Skeletal muscle tissue (tissue), 4 donors: ENCODE data around the gene METTL8. TPM values are rescaled to one million over a fixed set of nuclear protein-coding genes. Genes with fewer than 3 reads are reported as not detected.

ENCODE experiments used
- H3K27ac ChIP-seq: one replicate; pipeline ENCODE4 v1.7.0; 2013; ENCODE audit warnings: mild to moderate bottlenecking, low read depth, low read length, inconsistent platforms
- H3K27me3 ChIP-seq, 3 donors: one replicate each; pipeline ENCODE4 v1.7.0; 2013; ENCODE audit warnings: low read length in 3 of 3; ENCODE audit not compliant: control insufficient read depth in 3 of 3, insufficient read depth in 3 of 3
- H3K36me3 ChIP-seq, 3 donors: one replicate each; pipeline ENCODE4 v1.7.0; 2013; ENCODE audit warnings: low read length in 3 of 3; ENCODE audit not compliant: control insufficient read depth in 3 of 3, insufficient read depth in 3 of 3
- H3K4me1 ChIP-seq, 3 donors: one replicate each; pipeline ENCODE4 v1.7.0; 2013; ENCODE audit warnings: low read length in 3 of 3, mild to moderate bottlenecking in 3 of 3; ENCODE audit not compliant: control insufficient read depth in 3 of 3, insufficient read depth in 3 of 3
- H3K4me3 ChIP-seq, 3 donors: one replicate each; pipeline ENCODE4 v1.7.0; 2013; ENCODE audit warnings: low read length in 3 of 3
- H3K9ac ChIP-seq, 3 donors: one replicate each; pipeline ENCODE4 v1.7.0; 2013; ENCODE audit warnings: low read length in 3 of 3, mild to moderate bottlenecking in 3 of 3, moderate library complexity in 2 of 3, low read depth in 1 of 3
- H3K9me3 ChIP-seq, 3 donors: one replicate each; pipeline ENCODE4 v1.7.0; 2013; ENCODE audit warnings: low read length in 3 of 3; ENCODE audit not compliant: control insufficient read depth in 3 of 3
- total RNA-seq: library from RNA; depleted of rRNA; stranded (reverse); fragments of >200 nt; gene quantifications from one replicate; pipeline ENCODE4 v1.2.3, GENCODE V29; 2014
- donor health status: Osteomylitis.

METTL8 gene
- total RNA-seq, 1 donor from 2014 or later: 8.4 TPM

DNA sequence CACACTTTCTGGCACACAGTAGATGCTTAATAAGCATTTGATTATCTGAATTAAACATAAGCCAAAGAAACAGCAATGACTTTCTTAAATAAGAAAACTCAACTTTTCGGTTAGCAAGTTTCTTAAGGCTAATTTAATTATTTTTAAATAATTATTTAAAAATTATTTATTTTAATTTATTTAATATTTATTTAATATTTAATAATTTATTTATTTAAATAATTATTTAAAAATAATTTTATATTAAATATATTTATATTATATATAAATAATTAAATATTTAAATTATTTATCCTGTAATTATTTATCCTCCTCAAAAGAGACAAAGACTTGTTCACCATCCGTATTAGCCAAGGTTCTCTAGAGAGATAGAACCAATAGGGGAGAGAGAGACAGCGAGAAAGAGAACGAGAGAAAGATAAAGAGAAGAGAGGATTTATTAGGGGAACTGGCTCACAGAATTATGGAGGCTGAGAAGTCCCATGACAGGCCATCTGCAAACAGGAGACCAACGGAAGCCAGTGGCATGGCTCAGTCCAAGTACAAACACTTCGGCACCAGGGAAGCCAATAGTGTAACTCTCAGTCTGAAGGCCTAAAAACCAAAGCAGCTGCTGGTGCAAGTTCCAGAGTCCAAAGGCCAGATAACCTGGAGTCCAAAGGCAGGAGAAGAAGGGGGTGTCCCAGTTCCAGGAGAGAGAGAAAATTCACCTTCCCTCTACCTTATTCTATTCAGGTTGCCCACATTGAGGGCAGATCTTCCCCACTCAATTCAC lies 125.3 kb downstream of the METTL8 start:
- Histone ChIP-seq H3K4me3 (no peak overlapping the region), H3K27ac (no peak overlapping the region)

GRCh38 chr2:171307560-171307959 lies 126.2 kb downstream of the METTL8 start:
- H3K9me3 ChIP-seq: peaks cover 0 to 2% (median 0%) of the 10 kb centered on the region in 3 donors
- H3K36me3 ChIP-seq: no peaks in the 10 kb centered on the region
- H3K4me3 ChIP-seq: no peak overlapping the region
- H3K9ac ChIP-seq: no peak overlapping the region
- no peaks in the 10 kb centered on the region for H3K27me3 ChIP-seq
- no peak overlapping the region for H3K27ac ChIP-seq
- no peaks in the 10 kb centered on the region for H3K4me1 ChIP-seq

More for the DNA sequence above, 125.3 kb downstream of the METTL8 start:
- H3K9ac ChIP-seq: no peak overlapping the region
- H3K27me3 ChIP-seq: no peaks in the 10 kb centered on the region
- peaks cover 0 to 2% (median 0%) of the 10 kb centered on the region in 3 donors for H3K9me3 ChIP-seq
- no peaks in the 10 kb centered on the region for H3K4me1 ChIP-seq
- H3K36me3 ChIP-seq: no peaks in the 10 kb centered on the region

- Histone ChIP-seq H3K4me3 (no peak overlapping the region), H3K9me3 (no peaks in the 10 kb centered on the region), H3K36me3 (no peaks in the 10 kb centered on the region)
Measured at GRCh38 chr2:171297956-171298355, 135.8 kb downstream of the METTL8 start.

GRCh38 chr2:171294608-171295007 lies 139.2 kb downstream of the METTL8 start:
- no peaks in the 10 kb centered on the region for H3K9me3 ChIP-seq
- no peaks in the 10 kb centered on the region for H3K4me1 ChIP-seq
- H3K4me3 ChIP-seq: no peak overlapping the region
- no peaks in the 10 kb centered on the region for H3K36me3 ChIP-seq
- no peak overlapping the region for H3K9ac ChIP-seq
- H3K27ac ChIP-seq: no peak overlapping the region
- H3K27me3 ChIP-seq: no peaks in the 10 kb centered on the region

More at GRCh38 chr2:171297956-171298355, 135.8 kb downstream of the METTL8 start:
- Histone ChIP-seq H3K27me3 (no peaks in the 10 kb centered on the region), H3K9ac (no peak overlapping the region), H3K27ac (no peak overlapping the region), H3K4me1 (no peaks in the 10 kb centered on the region)

DNA sequence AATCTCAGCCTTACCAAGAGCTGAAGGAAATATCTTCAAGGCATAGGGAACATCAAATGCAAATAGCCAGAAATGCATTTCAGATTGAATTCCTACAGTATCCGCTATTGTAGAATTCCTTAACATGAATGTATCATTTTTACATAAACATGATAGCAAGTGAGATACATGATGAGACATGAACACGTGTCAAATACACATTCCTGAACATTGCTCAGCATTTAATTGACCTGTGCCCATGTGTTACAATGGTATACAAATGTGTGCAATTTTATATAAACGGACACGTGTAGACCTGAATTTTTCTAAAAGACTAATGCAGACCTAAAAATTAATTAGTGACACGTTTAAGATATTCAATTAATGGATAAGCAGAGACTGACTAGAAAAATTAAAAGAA lies 140.1 kb downstream of the METTL8 start:
- Histone ChIP-seq H3K9me3 (no peaks in the 10 kb centered on the region), H3K9ac (no peak overlapping the region), H3K27me3 (no peaks in the 10 kb centered on the region), H3K4me3 (no peak overlapping the region), H3K27ac (no peak overlapping the region), H3K4me1 (no peaks in the 10 kb centered on the region), H3K36me3 (no peaks in the 10 kb centered on the region)

DNA sequence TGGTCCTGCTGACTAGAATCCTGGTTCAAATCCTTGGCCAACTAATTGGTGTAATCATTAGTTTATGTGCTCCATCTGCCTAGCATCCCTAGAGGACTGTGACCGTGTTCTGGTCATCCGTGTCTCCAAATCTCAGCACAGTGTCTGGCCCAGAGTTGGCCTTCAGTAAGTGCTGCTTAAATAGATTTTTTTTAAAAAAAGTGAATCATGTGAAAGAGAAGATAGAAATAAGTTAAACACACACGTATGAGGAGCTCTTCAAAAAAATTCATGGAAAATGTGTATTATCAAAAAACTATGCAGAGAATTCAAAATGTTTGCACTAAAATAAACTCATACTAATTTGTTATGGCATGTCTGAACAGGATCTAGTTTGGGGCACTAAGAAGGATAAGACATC lies 143.8 kb downstream of the METTL8 start:
- no peak overlapping the region for H3K9ac ChIP-seq
- no peak overlapping the region for H3K4me3 ChIP-seq
- no peaks in the 10 kb centered on the region for H3K9me3 ChIP-seq
- H3K27ac ChIP-seq: no peak overlapping the region
- H3K4me1 ChIP-seq: no peaks in the 10 kb centered on the region
- H3K36me3 ChIP-seq: no peaks in the 10 kb centered on the region
- no peaks in the 10 kb centered on the region for H3K27me3 ChIP-seq

GRCh38 chr2:171289316-171289715 lies 144.5 kb downstream of the METTL8 start:
- no peaks in the 10 kb centered on the region for H3K9me3 ChIP-seq
- H3K27me3 ChIP-seq: no peaks in the 10 kb centered on the region
- no peaks in the 10 kb centered on the region for H3K4me1 ChIP-seq
- no peaks in the 10 kb centered on the region for H3K36me3 ChIP-seq
- H3K4me3 ChIP-seq: no peak overlapping the region
- H3K27ac ChIP-seq: no peak overlapping the region
- no peak overlapping the region for H3K9ac ChIP-seq

GRCh38 chr2:171287611-171288010 lies 146.2 kb downstream of the METTL8 start:
- Histone ChIP-seq H3K27ac (no peak overlapping the region), H3K9me3 (no peaks in the 10 kb centered on the region), H3K4me3 (no peak overlapping the region), H3K27me3 (no peaks in the 10 kb centered on the region), H3K36me3 (no peaks in the 10 kb centered on the region), H3K9ac (no peak overlapping the region), H3K4me1 (no peaks in the 10 kb centered on the region)

DNA sequence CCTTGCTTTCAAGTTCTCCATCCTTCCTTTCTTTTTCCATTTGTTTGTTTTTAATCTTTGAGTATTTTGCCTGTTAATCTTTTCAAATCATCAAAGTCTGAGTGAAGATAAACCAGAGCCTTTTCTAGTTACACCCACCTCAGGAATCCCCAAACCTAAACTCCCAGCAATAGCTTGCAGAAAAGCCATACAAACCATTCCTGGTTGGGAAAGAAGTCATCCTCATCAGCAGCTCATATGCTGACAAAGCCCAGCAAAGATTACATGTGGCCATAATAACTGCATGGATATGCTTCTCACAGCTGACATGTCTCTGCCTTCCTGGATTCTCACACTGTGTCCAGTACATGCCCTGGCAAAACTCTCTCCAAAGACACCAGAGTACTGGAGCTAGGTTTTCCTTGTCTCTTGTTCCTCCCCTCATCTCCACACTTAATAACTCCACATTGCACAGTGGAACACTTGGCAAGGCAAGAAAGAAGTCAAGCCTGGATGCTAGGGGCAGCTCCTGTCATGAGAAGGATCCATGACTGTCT lies 146.7 kb downstream of the METTL8 start:
- Histone ChIP-seq H3K36me3 (no peaks in the 10 kb centered on the region), H3K9me3 (no peaks in the 10 kb centered on the region), H3K27me3 (no peaks in the 10 kb centered on the region), H3K27ac (no peak overlapping the region), H3K4me3 (no peak overlapping the region), H3K4me1 (no peaks in the 10 kb centered on the region), H3K9ac (no peak overlapping the region)

DNA sequence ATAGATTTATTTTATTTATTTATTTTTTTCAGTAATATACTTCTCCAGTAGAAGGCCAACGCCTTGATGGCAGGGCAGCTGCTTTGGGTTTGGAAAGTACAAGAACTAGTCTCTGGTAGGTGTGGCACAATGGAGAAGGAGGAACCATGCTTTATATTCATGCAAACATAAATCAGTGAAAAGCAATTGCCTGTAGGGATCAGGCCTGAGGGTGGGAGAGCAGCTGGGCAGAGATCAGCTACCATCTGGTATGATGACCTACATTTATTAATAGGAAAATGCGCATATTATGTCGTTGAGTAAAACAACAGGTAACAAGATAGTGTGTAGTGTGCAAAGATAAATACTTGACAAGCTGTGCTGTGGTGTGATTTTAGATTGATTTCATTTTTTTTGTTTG lies 152.7 kb downstream of the METTL8 start:
- Histone ChIP-seq H3K9me3 (no peaks in the 10 kb centered on the region), H3K27me3 (no peaks in the 10 kb centered on the region), H3K4me1 (no peaks in the 10 kb centered on the region)

More for the DNA sequence above, 152.7 kb downstream of the METTL8 start:
- Histone ChIP-seq H3K9ac (no peak overlapping the region), H3K36me3 (no peaks in the 10 kb centered on the region), H3K27ac (no peak overlapping the region), H3K4me3 (no peak overlapping the region)
